Osteoblast (primary cell): ENCODE results near the gene MAP2K3. TPM values are rescaled to one million over a fixed set of nuclear protein-coding genes. Genes with fewer than 3 reads are reported as not detected.
A peak's percentile ranks its signal among the peaks of the same experiment; 100 is the strongest.
"Not testable (repeated sequence)": the region's sequence is repeated elsewhere in the genome, so short reads cannot be mapped to it uniquely, and the experiment has no call there.

Experiments
- DNase-seq: peaks from one replicate; pipeline ENCODE4 v3.0.0; 2011; ENCODE audit warnings: low spot score, mixed read lengths; ENCODE audit not compliant: insufficient read length; ENCODE audit errors: missing footprints
- H2AFZ ChIP-seq: 2 replicates; pipeline ENCODE4 v1.6.0; 2011; ENCODE audit warnings: mild to moderate bottlenecking, low read length
- H3K27ac ChIP-seq: 2 replicates; pipeline ENCODE4 v1.5.1; 2011; ENCODE audit warnings: mild to moderate bottlenecking, low read depth, low read length, moderate library complexity
- H3K27me3 ChIP-seq: 2 replicates; pipeline ENCODE4 v1.6.0; 2012; ENCODE audit warnings: mild to moderate bottlenecking, control low read depth, inconsistent platforms, low read length, moderate library complexity; ENCODE audit not compliant: insufficient read depth
- H3K36me3 ChIP-seq: 2 replicates; pipeline ENCODE4 v1.5.1; 2011; ENCODE audit warnings: mild to moderate bottlenecking, low read length, control low read depth, moderate library complexity; ENCODE audit not compliant: insufficient read depth
- H3K4me1 ChIP-seq: 2 replicates; pipeline ENCODE4 v1.5.1; 2011; ENCODE audit warnings: mild to moderate bottlenecking, low read length, control low read depth, moderate library complexity; ENCODE audit not compliant: insufficient read depth
- H3K4me2 ChIP-seq: 2 replicates; pipeline ENCODE4 v1.6.0; 2011; ENCODE audit warnings: mild to moderate bottlenecking, low read length; ENCODE audit not compliant: insufficient read depth
- H3K4me3 ChIP-seq: fragments of 200-600 bp; sonication (generic); 3 replicates; pipeline ENCODE4 v1.5.1; 2012; ENCODE audit warnings: mild to moderate bottlenecking, low read length, inconsistent platforms; ENCODE audit not compliant: insufficient read depth
- H3K79me2 ChIP-seq: 2 replicates; pipeline ENCODE4 v1.6.0; 2012; ENCODE audit warnings: mild to moderate bottlenecking, low read length, control low read depth, inconsistent platforms; ENCODE audit not compliant: insufficient read depth
- H3K9me3 ChIP-seq: 2 replicates; pipeline ENCODE4 v1.5.1; 2011; ENCODE audit warnings: low read depth, low read length, control low read depth
- H4K20me1 ChIP-seq: 2 replicates; pipeline ENCODE4 v1.6.0; 2012; ENCODE audit warnings: mild to moderate bottlenecking, low read length, control low read depth; ENCODE audit not compliant: insufficient read depth
- CTCF ChIP-seq: IDR thresholded peaks from 2 replicates; pipeline ENCODE4 v1.5.1; 2011; ENCODE audit warnings: mild to moderate bottlenecking, low read depth, low read length, moderate library complexity; ENCODE audit errors: extremely low read depth
- total RNA-seq: library from RNA; depleted of rRNA; stranded (reverse); fragments of >200 nt; gene quantifications from 2 replicates; pipeline ENCODE4 v1.2.3, GENCODE V29; 2012

Gene MAP2K3
- total RNA-seq, 1 donor, result 27.5 TPM

DNA sequence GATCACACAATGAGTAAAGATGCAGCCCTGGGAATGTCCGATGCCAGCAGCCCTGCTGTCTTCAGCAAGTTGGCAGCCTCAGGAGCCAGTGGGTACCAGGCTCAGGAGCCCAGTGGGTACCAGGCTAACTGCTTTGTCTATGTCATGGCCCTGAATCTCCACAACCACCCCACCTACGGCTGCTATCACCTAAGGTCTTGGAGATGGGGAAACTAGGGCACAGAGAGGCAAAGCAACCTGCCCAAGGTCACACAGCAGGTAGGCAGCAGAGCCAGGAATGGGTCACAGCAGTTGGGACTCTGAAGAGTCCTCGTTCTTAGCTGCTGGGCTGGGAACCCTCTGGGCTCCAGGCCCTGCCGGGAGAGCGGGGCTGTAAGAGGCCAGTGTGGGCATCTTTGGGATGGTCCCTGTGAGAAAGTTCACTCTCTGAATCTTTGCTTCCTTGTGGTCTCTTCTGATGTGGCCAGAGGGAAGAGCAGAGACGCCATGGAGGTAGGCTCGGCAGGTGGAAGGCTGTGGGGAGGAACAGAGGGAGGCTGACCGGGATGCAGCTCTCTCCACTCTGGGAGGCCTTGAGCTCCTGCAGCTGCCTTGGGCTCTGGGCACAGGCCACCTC lies 57.5 kb downstream of the MAP2K3 start:
- H3K27ac ChIP-seq, H3K9me3 ChIP-seq, H3K4me1 ChIP-seq, H3K36me3 ChIP-seq, H4K20me1 ChIP-seq, H3K4me3 ChIP-seq, H3K27me3 ChIP-seq, H2AFZ ChIP-seq, H3K4me2 ChIP-seq, H3K79me2 ChIP-seq: not testable (repeated sequence)
- peak; percentile 22 for DNase-seq

DNA sequence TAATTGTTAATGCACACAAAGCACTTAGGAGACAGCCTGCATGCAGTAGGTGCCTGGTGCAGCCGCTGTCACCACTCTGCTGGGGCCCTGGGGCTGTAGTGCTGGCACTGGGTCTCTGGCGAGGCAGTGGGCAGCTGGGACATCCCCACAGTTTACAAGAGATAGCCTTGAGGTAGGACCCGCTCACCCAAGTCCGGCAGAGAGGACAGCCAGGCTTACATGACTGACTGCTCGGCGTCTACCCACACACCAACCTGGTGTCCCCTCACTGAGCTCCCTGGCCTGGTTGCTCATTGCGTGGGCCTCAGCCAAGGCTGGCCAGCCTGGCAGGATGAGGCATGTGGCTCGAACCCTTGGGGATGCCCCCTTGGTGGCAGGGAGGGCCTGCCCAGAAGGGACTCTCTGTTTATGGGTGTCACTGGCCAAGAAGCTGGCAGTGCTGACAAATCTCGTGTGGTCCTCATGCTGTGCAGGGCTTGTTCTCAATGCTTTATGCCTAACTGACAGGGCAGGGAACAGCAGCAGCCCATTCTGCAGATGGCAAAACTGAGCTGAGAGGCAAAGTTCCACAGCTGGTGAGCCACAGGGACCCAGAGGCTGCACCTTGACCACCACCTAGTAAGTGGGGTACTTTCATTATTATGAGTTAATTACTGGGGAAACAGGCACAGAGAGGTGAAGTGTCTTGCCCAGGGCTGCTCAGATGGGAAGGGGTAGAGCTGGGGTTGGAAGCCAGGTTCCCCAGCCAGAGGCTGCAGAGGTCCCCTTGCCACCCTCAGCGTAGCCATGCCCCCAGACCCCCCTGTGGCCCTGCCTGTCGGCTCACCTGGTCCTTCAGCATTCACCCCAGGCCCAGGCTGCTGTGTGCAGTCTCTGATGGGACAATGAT lies 58.8 kb downstream of the MAP2K3 start:
- not testable (repeated sequence) for DNase-seq, H3K27me3 ChIP-seq, H3K79me2 ChIP-seq, H4K20me1 ChIP-seq, H3K9me3 ChIP-seq, H3K4me3 ChIP-seq, H3K36me3 ChIP-seq, H2AFZ ChIP-seq, H3K4me1 ChIP-seq, H3K4me2 ChIP-seq, H3K27ac ChIP-seq

DNA sequence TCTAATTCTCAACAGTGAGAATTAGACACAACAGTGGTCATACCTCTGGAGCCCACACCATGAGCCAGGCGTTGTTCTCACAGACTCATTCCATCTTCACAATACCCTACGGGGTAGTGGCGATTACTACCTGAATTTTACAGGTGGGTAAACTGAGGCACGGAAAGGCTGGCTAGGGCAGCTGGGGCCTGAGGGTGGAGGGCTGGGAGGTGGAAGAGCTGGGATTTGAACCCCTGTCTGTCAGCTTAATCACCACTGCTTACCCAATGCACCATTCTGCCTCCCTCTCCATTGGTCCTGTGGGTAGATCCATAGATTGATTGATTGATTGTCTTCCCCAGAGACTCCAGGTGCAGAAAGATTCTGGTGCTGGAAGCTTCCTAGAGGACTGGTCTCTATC lies 60.3 kb downstream of the MAP2K3 start:
- not testable (repeated sequence) for H3K79me2 ChIP-seq, H3K36me3 ChIP-seq, H3K4me2 ChIP-seq, H3K4me3 ChIP-seq, H4K20me1 ChIP-seq, H3K27me3 ChIP-seq, H2AFZ ChIP-seq, H3K9me3 ChIP-seq, H3K27ac ChIP-seq, H3K4me1 ChIP-seq
- DNase-seq, result peak; percentile 75

DNA sequence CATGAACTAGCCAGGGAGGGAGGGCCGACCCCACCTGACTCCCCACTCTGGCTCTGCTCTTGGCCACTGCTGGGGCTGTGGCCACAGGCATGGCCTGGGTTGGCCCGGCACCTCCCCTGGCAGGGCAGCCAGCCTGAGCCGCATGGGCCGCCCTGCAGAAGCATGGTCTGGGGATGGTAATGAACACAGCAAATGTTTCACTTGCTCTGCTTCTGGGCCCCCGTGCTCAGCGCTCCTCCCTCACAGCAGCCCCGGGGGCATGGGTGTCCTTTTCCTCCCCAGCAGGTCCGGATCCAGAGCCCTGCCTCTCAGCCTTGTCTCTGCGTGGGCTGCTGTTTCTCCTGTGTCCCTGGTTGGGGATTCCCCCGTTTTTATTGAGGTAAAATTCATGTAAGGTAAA lies 60.7 kb downstream of the MAP2K3 start:
- H3K79me2 ChIP-seq, result no peaks in the 10 kb centered on the region
- no peaks in the 10 kb centered on the region for H3K27me3 ChIP-seq
- H4K20me1 ChIP-seq, result no peaks in the 10 kb centered on the region
- TF ChIP-seq CTCF, result no peak
- no peaks in the 10 kb centered on the region for H3K36me3 ChIP-seq
- H3K4me3 ChIP-seq, result no peak overlapping the region
- no peak overlapping the region for H3K4me2 ChIP-seq
- H2AFZ ChIP-seq, result no peak overlapping the region
- no peaks in the 10 kb centered on the region for H3K9me3 ChIP-seq
- no peaks in the 10 kb centered on the region for H3K4me1 ChIP-seq
- peak; percentile 19 for DNase-seq
- H3K27ac ChIP-seq, result no peak overlapping the region

DNA sequence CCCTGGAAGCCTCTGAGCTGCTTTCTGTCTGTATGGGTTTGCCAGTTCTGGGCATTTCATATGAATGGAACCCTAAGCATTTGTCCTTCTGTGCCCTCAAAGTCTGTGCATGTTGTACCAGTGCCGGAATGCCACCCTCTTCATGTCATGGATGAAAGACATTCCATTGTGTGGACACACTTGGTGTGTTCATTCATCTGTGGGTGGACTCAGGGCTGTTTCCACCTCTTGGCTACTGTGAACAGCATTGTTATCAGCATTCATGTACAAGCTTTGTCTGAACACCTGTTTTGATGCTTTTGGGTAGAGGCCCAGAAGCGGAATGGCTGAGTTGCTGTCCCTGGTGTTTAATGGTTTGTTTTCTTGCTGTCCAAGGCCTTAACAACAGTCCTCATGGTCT lies 61.6 kb downstream of the MAP2K3 start:
- not testable (repeated sequence) for H3K9me3 ChIP-seq, H4K20me1 ChIP-seq, H3K4me3 ChIP-seq, H2AFZ ChIP-seq, DNase-seq, H3K4me2 ChIP-seq, H3K27me3 ChIP-seq, H3K27ac ChIP-seq, H3K4me1 ChIP-seq, H3K36me3 ChIP-seq, H3K79me2 ChIP-seq

DNA sequence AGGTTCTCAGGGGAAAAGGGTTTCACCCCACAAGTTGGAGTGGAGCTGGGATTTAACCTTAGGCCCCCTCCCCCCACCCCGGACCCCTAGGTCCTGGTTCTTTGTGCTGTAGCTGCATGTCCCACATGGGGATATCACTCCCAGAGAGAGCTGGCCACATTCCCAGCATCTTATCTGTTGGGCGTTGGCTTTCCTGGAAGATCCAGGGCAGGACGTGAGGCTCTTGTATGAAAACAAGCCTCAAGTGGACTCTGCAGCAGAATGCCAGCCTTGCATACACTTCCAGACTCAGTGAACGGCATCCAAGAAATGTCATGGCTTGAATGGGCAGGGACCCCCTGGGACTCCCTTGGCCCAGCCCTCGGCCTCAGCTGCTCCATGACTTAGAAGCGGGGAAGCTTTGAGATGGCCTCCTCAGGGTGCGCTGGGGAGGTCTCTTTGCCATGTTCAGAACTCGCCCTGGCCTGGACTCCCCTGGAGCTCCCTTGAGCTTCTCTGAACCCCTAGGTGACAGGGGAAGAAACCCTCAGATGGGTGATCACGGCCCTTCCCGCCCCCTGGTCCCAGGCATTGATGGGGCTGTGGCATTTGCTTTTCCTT lies 62.2 kb downstream of the MAP2K3 start:
- not testable (repeated sequence) for H3K36me3 ChIP-seq, H3K4me1 ChIP-seq, H3K27me3 ChIP-seq, H2AFZ ChIP-seq, DNase-seq, H3K4me2 ChIP-seq, H4K20me1 ChIP-seq, H3K9me3 ChIP-seq, H3K27ac ChIP-seq, H3K4me3 ChIP-seq, H3K79me2 ChIP-seq

GRCh38 chr17:21347660-21348059 lies 63.1 kb downstream of the MAP2K3 start:
- H3K4me1 ChIP-seq, DNase-seq, H3K27me3 ChIP-seq, H3K9me3 ChIP-seq, H2AFZ ChIP-seq, H3K27ac ChIP-seq, H3K79me2 ChIP-seq, H4K20me1 ChIP-seq, H3K4me3 ChIP-seq, H3K4me2 ChIP-seq, H3K36me3 ChIP-seq: not testable (repeated sequence)
